ENCODE data around the gene DPH7.
A peak's percentile ranks its signal among the peaks of the same experiment; 100 is the strongest.
"Not testable (repeated sequence)": the region's sequence is repeated elsewhere in the genome, so short reads cannot be mapped to it uniquely, and the experiment has no call there.

The DPH7 gene

DNA sequence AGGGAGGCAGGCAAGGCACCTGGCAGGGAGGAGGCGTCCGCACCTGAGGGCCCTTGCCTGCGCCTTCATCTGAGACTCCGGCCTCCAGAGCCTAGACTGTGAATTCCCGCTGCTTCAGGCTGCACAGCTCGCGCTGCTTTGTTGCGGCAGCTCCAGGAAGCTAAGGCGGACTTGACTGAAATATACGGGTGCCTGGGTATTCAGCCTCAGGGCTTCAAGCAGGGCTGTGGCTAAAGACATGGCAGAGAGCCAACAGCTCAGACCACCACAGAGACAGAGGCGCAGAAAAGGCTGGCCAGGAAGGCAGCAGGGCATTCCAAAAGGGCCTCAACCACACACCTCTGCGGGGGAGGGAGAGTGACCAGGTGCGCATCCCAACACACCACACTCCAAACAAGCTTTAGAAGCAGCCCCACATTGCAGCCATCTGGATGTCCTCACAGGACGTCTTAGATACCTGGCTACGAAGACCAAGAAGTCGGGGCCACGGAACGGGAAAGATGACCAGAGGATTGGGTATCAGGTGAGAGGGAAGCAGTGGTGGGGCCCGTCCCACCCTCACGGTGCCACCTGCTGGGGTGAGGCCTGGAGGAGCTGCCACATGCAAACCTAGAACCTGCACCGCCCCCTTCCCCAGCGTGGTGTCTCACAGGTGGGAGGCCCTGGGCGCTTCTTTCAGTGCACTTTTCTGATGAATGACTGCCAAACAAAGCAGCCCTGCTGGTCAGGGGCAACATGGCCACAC lies 1.7 kb upstream of the DPH7 start:
- no peak for DNase-seq (ENCODE audit: low read depth in 2 of 2)

DNA sequence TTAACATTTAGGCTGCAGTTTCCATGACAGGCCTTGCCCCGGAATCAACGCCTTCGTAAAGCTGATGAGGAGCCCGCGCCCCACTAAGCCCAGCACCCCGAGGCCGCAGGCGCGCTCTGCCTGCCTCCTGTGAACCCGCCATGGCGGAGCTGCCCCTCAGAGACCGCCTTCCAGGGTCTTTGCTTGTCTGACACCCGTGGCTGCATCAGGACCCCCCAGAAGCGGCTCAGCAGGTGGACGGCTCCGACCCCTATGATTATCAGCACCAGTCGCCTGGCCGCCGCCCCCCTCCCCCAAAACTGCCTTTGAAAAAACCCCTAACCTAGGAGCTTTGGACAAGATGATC lies 507 bp upstream of the DPH7 start:
- DNase-seq (ENCODE audit: low read depth in 2 of 2): no peak

GRCh38 chr9:137575716-137576411 lies 2.9 kb downstream of the DPH7 start:
- no peak for DNase-seq (ENCODE audit: low read depth in 2 of 2)

DNA sequence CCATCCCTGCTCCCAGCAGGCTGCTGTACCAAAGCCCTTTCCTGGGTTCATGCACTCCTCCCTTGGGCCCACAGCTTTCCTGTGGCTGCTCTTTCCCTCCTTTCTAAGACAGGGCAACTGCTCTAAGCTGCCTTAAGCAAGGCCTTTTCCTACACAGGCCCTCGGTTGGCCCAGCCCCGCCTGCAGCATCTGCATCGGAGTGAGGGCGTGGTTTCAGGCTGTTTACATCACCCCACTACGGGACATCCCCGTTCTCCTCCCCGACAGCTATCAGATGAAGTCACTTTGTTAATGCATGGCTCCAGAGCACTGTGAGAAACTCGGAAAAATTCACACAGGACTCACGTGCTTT lies 3.4 kb downstream of the DPH7 start:
- no peak for DNase-seq (ENCODE audit: low read depth in 2 of 2)

DNA sequence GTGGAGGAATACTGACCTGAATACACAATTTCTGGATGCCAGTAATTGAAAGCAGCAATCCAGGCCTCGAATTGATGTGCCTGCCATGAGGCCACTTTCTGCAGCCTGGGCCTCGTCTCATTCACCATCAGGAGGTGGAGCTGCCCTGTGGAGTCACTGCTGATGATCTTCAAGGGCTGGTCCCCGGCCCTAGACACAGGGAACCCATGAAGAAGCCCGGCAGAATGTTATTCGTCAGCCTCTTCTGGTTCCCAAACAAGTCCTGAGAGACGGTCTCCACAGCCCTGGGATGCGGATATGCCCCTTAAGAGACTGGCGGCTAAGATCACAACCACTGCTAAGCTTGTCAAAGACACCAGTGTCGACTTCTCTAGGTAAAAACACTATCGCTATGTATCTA lies 4.5 kb downstream of the DPH7 start:
- DNase-seq (ENCODE audit: low read depth in 2 of 2): no peak

GRCh38 chr9:137570566-137570965 lies 8.2 kb downstream of the DPH7 start:
- DNase-seq (ENCODE audit: low read depth in 2 of 2): no peak

DNA sequence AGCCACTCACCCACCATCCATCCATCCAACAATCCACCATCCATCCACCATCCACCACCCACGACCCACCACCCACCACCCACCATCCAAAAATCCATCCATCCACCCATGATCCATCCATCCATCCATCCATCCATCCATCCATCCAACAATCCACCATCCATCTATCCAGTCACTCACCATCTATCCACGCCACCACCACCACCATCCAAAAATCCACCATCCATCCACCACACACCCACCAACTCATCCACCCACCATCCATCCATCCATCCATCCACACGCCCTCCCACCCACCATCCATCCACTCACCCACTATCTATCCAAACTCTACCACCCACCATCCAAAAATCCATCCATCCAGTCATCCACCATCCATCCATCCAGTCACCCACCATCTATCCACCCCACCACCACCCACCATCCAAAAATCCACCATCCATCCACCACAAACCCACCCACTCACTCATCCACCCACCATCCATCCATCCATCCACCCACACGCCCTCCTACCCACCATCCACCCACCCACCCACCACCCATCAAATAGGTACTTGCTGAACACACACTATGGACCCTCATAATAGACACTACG lies 9.0 kb downstream of the DPH7 start:
- DNase-seq (ENCODE audit: low read depth in 2 of 2): no peak

- DNase-seq (ENCODE audit: low read depth in 2 of 2): not testable (repeated sequence)
Measured at GRCh38 chr9:137568445-137568844, 10.3 kb downstream of the DPH7 start.

DNA sequence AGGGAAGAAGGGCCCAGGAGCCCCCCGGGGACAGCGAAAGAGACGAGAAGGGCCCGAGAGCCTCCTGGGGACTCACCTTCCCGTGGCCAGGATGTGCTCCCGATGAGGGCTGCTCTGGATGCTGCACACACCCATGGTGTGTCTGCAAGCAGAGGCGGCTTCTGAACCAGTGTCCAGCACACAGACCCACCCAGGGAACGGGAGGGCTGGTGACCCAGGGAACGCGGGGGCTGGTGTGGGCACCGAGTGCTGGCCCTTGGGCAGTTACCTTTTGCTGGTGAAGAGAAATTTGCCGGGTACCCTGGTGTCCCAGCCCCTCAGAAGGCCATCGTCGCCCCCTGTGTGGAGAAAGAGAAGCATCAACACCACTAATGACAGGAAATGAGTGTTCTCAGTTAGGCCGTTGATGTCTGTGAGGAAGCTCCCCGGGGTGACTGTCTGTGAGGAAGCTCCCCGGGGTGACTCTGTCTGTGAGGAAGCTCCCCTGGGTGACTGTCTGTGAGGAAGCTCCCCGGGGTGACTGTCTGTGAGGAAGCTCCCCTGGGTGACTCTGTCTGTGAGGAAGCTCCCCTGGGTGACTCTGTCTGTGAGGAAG lies 13.8 kb downstream of the DPH7 start:
- no peak for DNase-seq (ENCODE audit: low read depth in 2 of 2)

- DNase-seq (ENCODE audit: low read depth in 2 of 2): no peak
Measured at GRCh38 chr9:137564134-137564533, 14.6 kb downstream of the DPH7 start.

- no peak for DNase-seq (ENCODE audit: low read depth in 2 of 2)
Measured at GRCh38 chr9:137558127-137558526, 20.6 kb downstream of the DPH7 start.

GRCh38 chr9:137556069-137556838 lies 22.5 kb downstream of the DPH7 start:
- DNase-seq (ENCODE audit: low read depth in 2 of 2): no peak

DNA sequence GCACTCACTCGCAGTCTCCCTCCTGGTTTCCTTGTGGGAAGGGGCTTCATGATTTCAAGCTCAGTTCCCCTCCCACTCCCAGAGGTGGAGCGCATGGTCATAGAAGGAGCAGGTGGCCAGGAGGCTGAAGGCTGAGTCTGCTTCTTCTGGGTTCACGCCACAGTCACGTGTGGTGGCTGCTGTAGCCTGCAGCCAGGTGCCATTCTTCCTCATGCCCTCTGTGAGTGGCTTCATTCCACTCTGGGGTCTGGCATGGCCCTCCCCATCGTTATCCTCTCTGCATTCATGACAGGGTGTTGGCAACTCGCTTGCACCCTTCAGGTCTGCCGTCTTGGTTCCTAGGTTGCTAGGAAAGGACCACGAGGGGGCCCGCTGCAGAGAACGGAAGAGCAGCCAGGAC lies 23.5 kb downstream of the DPH7 start:
- DNase-seq (ENCODE audit: low read depth in 2 of 2): no peak

DNA sequence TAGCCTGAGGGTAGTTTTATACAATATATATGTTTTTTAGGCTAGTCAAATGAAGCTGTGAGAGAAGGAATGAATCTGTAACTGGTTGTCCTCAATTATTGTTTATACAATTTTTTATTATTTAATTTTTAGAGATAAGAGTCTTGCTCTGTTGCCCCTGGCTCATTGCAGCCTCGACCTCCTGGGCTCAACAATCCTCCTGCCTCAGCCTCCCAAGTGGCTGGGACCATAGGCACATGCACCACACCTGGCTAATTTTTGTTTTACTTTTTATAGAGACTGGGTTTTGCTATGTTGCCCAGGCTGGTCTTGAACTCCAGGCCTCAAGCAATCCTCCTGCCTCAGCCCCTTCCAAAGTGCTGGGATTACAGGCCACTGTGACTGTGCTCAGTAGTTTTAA lies 24.4 kb downstream of the DPH7 start:
- no peak for DNase-seq (ENCODE audit: low read depth in 2 of 2)

- not testable (repeated sequence) for DNase-seq (ENCODE audit: low read depth in 2 of 2)
Measured at GRCh38 chr9:137553654-137554053, 25.1 kb downstream of the DPH7 start.

GRCh38 chr9:137552022-137552768 lies 26.5 kb downstream of the DPH7 start:
- no peak for DNase-seq (ENCODE audit: low read depth in 2 of 2)

- DNase-seq (ENCODE audit: low read depth in 2 of 2): peak; percentile 66 to 67
Measured at GRCh38 chr9:137551264-137552021, 27.3 kb downstream of the DPH7 start, which contains the start of gene MRPL41. Gene MRPL41 (plus strand): TSS chr9:137551879. CDS start chr9:137552082, 203 bp downstream.

DNA sequence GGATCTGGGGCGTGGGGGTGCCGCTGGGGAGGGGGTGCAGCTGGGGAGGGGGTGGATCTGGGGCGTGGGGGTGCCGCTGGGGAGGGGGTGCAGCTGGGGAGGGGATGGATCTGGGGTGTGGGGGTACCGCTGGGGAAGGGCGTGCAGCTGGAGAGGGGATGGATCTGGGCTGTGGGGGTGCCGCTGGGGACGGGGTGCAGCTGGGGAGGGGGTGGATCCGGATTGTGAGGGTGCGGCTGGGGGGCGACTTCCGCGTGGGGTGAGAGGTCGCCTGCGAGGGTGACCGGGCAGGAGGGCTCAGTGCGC lies 27.8 kb downstream of the DPH7 start:
- DNase-seq (ENCODE audit: low read depth in 2 of 2): not testable (repeated sequence)

GRCh38 chr9:137550231-137550621 lies 28.5 kb downstream of the DPH7 start, which contains the start of gene PNPLA7:
Gene PNPLA7 (minus strand): TSS chr9:137550402. CDS start chr9:137550197, 205 bp downstream.
- peak in 1 of 2 experiments; percentile 14 for DNase-seq (ENCODE audit: low read depth in 2 of 2)

- DNase-seq (ENCODE audit: low read depth in 2 of 2): no peak
Measured at GRCh38 chr9:137547687-137548543, 30.8 kb downstream of the DPH7 start.
